HG03280 (cell line): ENCODE data around the gene GDPGP1.
A peak's percentile ranks its signal among the peaks of the same experiment; 100 is the strongest.

ENCODE experiments used
- ATAC-seq: cut with Tn5 transposase; IDR thresholded peaks from one replicate; pipeline ENCODE4 v1.9.1; 2021; ENCODE audit warnings: mild to moderate bottlenecking, moderate library complexity; ENCODE audit not compliant: unreplicated experiment

The GDPGP1 gene

DNA sequence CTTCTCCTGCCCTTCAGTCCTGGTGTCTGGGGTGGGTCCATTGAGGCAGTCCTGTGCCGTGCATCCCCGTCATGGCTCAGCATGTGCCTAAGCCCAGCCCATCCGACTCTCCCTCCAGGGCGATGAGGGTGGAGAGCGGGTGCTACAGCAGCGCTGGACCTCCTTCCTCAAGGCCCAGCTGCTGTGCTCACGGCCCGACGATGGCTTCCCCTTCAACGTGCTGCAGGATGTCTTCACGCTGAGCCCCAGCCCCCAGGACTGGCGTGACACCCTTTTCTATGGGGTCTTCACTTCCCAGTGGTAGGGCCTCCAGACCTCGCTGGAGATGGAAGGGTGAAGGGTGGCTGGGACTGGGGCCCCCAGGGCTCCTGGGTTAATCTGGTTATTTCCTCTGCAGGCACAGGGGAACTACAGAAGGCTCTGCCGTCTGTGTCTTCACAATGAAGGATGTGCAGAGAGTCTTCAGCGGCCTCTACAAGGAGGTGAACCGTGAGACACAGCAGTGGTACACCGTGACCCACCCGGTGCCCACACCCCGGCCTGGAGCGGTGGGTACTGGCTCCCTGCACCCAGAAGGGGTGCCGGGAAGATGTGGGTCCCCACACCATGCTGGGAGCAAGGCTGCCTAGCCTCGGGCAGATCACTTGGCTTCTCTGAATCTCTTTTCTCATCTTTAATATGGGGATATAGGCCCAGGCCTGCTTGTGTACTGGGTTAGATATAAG lies 10.4 kb upstream of the GDPGP1 start:
- no peak for ATAC-seq

DNA sequence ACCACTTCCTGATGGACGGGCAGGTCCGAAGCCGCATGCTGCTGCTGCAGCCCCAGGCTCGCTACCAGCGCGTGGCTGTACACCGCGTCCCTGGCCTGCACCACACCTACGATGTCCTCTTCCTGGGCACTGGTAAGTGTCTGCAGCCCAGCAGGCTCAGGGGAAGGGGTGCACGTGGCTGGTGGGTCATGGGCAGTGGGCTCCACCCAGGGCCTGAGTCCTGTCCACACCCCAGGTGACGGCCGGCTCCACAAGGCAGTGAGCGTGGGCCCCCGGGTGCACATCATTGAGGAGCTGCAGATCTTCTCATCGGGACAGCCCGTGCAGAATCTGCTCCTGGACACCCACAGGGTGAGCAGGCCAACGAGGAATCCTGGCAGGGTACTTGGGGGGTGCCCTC lies 9.0 kb upstream of the GDPGP1 start:
- no peak for ATAC-seq

DNA sequence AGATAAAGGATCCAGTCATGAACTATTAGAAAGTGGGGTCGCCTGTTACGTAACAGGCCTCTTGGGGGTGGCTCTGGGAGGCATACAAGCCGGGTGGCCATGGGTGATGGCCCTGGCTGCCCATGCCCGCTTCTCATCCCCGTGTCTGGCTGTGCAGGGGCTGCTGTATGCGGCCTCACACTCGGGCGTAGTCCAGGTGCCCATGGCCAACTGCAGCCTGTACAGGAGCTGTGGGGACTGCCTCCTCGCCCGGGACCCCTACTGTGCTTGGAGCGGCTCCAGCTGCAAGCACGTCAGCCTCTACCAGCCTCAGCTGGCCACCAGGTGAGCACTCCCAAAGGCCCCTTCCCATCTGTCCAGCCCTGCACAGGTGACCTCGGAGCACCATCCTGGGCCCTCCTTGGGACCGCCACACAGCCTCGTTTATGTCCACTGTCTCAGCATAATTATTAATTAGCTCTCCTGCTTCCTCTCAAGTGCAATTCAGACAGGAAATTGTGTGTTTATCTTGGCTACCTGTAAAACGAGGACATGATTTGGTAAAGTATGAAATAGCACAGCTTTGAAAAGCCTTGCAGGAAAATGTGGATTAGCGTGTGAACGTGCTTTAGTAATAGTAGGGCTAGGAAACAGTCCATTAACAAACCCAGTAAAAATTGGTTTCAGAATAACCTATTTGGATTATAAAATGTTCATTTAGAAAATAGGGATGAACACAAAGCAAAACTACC lies 8.3 kb upstream of the GDPGP1 start:
- ATAC-seq: no peak

DNA sequence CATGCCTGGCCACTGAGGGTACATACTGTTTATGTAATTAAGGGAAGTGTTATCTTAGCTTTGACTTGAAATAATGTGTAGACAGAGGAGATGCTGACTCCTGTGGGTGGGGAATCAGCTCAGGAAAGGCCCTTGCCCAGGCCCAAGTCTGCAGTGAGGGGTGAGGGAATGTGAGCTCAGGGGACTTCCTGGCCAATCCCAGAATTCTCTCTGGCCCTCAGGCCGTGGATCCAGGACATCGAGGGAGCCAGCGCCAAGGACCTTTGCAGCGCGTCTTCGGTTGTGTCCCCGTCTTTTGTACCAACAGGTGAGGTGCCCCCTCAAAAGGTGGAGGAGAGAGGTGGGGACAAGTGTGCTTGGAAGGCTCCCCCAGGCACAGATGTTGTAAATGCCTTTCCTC lies 6.7 kb upstream of the GDPGP1 start:
- no peak for ATAC-seq

DNA sequence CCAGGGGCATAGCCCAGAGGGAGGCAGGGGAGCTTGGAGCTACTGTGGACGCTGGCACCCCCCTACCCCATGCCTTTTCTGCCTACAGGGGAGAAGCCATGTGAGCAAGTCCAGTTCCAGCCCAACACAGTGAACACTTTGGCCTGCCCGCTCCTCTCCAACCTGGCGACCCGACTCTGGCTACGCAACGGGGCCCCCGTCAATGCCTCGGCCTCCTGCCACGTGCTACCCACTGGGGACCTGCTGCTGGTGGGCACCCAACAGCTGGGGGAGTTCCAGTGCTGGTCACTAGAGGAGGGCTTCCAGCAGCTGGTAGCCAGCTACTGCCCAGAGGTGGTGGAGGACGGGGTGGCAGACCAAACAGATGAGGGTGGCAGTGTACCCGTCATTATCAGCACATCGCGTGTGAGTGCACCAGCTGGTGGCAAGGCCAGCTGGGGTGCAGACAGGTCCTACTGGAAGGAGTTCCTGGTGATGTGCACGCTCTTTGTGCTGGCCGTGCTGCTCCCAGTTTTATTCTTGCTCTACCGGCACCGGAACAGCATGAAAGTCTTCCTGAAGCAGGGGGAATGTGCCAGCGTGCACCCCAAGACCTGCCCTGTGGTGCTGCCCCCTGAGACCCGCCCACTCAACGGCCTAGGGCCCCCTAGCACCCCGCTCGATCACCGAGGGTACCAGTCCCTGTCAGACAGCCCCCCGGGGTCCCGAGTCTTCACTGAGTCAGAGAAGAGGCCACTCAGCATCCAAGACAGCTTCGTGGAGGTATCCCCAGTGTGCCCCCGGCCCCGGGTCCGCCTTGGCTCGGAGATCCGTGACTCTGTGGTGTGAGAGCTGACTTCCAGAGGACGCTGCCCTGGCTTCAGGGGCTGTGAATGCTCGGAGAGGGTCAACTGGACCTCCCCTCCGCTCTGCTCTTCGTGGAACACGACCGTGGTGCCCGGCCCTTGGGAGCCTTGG lies 5.9 kb upstream of the GDPGP1 start:
- no peak for ATAC-seq

DNA sequence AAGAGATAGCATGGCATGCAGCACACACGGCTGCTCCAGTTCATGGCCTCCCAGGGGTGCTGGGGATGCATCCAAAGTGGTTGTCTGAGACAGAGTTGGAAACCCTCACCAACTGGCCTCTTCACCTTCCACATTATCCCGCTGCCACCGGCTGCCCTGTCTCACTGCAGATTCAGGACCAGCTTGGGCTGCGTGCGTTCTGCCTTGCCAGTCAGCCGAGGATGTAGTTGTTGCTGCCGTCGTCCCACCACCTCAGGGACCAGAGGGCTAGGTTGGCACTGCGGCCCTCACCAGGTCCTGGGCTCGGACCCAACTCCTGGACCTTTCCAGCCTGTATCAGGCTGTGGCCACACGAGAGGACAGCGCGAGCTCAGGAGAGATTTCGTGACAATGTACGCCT lies 5.0 kb upstream of the GDPGP1 start:
- ATAC-seq: no peak

DNA sequence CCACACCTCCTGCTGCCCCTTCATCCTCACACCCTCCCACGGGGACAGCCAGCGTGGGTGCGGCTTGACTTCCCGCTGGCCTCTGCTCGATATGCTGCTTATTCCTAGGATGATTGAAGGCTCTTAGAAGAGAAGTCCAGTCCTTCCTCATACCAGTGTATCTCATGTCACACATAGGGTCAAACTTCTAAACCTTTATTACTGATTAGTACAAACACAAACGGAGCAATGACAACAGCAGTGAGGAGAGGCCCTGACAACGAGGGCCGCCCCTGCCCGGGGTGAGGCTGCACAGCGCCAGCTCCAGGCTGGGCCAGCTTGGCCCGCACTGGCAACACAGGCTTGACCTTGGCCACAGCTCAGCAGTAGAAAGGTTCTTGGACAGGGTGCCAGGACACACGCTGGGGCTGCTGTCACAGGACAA lies 3.9 kb upstream of the GDPGP1 start:
- ATAC-seq: no peak

DNA sequence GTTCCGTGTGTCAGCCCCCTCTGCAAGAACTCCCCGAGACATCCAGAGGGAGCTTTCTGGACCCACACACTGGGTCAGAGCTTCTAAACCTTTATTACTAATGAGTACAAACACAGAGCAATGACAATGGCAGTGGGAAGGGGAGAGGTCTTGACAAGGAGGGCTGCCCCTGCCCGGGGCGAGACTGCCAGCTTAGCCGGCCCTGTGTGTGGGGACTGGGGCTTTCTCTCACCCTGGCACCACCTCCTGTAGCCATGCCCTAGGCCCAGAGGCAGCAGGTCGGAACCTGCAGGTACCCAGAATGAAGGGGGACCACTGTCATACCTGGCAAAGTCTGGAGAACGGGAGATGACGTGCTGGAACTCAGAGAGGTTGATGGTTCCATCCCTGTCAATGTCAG lies 3.4 kb upstream of the GDPGP1 start:
- ATAC-seq: no peak

DNA sequence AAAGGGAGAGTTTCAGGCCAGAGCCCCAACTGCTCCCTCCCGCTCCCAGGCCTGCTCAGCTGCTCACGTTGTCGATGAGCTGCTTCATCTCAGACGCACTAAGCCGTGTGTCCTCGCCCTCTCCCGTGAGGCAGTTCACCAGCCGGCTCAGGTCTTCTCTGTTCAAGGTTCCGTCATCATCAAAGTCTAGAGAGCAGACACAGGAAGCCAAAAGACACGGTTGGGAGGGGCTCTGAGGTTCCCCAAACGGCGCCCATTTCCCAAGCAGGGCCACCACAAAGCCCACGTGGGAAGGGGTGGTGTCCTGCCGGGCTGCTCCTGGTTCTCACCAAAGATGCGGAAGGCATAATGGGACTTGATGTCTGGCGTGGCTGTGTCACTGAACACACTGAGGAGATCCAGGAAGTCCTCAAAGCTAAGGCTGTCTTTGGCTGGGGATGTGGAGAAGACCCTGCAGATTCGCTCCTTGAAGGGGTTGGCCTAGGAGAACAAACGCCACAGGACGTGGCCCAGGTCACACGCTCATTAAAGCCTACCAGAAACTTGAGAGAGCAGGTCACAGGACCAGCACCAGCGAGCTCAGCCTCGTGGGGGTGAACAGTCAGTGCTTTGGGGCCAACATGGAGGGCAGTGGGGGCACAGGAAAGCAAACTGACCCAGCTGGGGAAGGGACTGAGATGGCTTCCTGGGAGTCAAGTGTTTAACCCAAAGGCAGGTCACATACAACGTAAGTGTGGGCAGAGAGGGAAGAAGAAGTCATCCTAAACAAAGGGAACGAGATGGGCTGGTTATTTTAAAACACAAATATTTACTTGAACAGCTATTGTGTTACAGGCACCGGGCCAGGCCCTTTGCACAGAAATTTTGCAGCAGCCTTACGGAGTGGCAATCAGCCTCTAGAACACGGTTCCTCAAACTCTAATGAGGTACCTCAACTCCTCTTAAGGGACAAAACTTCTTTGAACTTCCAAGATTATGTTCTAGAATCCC lies 2.7 kb upstream of the GDPGP1 start:
- ATAC-seq: no peak

DNA sequence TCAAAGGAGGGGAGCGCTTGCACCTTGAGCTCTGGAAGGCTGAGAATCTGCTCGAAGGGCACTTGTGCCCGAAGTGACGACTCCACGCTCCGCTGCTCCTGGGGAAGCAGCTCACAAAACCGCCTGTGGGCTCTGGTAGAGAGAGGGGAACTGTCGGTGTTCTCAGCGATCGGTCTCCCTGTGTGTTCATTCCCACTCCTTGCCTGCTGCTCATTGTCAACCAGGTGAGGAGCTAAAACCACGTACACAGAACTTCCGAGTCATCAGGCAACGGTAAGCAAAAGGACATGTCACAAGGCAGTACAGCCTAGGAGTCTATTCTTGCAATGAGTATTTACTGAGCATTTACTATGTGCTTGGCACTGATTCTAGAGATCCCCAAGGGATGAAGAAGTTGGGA lies 1.8 kb upstream of the GDPGP1 start:
- no peak for ATAC-seq

DNA sequence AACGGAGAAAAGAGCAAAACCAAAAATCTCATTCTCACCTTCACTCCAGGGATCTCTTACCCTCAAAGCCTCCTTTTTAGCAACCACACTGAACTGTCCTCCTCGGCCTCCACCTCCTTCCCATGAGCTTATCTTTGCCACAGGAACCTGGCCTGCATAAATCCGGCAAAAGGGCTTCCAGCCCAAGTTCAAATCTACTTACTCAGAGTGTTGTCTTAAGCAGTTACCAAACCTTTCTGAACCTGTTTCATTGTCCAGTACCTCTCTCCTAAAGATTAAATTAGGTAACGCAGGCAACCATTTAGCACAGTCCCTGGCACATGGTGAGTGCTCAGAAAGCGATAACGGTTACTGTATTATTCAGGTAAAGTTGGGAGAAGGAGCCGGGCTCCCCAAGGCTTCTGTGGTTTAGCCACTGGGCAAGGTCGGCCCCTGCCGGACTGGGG lies 1.0 kb upstream of the GDPGP1 start:
- no peak for ATAC-seq

DNA sequence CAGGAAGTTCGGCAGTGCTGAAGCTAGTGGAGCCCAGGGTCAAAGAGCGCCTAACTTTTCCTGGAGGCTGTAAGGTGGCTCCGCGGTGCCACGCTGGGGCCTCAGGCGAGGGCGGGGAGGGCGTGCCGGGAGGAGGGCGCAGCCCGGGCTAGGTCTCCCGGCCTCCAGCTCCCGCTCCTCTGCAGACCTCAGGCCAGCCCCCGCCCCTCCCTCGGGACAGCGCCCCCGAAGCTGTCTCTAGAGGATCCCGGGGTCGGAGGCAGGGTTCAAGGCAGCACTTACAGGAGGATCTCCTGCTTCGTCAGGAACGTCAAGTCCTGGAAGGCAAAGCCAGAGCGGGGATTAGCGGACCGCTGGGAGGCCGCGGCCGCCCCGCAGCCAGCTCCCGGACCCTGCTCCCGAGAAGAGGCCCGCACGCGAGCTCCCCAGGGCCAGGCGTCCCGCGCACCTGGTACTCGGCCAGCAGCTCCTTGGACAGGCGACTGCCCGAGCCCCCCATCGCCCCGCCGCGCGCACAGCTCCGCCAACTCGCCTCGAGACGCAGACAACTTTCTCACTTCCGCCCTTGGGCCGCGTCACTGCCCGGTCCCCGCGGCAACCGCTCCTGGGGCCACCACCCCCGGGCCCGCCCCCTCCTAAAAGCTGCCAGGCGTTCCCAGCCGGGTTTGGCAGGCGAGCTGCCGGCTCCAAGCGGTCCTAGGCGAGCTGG lies 468 bp upstream of the GDPGP1 start, which contains the start of gene CIB1:
Gene CIB1, minus strand, starts transcription at position 555 of the 709 bp plus-strand sequence. Its CDS starts 56 bp downstream, at position 499.
- peak; percentile 86 for ATAC-seq

DNA sequence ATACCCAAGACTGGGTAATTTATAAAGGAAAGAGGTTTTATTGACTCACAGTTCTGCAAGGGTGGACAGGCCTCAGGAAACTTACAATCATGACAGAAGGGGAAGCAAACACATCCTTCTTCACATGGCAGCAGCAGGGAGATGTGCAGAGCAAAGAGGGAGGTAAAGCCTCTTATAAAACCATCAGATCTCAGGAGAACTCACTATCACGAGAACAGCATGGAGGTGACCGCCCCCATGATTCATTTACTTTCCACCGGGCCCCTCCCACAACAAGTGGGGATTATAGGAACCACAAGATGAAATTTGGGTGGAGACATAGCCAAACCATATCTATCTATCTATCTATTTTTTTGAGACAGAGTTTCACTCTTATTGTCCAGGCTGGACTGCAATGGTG lies 5.4 kb downstream of the GDPGP1 start:
- ATAC-seq: no peak

DNA sequence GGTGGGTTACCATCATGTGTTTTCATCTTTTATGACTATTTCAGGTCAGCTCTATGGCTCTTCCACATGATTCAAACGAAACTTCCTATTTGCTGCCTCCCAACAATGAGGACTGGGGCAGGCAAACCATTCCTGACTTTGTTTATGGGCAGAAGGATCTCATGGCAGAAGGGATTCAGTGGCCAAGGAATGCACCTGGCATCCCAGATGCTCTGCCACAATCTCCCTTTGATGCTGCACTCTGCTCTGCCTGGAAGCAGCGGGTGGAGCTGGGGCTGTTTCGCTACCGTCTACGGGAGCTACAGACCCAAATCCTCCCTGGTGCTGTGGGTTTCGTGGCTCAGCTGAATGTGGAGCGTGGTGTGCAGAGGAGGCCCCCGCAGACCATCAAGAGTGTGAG lies 6.8 kb downstream of the GDPGP1 start:
- ATAC-seq: no peak

DNA sequence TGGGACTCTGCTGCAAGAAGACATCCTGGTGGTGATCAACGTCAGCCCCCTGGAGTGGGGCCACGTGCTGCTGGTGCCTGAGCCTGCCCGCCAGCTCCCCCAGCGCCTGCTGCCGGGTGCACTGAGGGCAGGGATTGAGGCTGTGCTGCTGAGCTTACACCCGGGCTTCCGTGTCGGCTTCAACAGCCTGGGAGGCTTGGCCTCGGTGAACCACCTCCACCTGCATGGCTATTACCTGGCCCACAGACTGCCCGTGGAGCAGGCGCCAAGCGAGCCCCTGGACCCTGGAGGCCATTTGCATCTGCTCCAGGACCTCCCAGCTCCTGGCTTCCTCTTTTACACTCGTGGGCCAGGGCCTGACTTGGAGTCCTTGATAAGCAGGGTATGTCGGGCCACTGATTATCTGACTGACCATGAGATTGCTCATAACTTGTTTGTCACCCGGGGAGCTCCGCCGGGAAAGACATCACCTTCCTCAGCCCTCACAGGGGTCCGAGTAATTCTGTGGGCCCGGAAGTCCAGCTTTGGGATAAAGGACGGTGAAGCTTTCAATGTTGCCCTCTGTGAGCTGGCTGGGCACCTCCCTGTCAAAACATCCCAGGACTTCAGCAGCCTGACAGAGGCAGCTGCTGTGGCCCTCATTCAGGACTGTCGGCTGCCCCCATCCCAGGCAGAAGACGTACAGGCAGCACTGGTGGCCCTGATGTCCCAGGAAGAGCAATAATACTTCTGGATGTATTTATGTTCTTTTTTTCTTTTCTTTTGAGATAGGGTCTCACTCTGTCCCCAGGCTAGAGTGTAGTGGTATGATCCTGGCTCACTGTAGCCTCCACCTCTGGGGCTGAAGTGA lies 7.6 kb downstream of the GDPGP1 start:
- ATAC-seq: no peak

DNA sequence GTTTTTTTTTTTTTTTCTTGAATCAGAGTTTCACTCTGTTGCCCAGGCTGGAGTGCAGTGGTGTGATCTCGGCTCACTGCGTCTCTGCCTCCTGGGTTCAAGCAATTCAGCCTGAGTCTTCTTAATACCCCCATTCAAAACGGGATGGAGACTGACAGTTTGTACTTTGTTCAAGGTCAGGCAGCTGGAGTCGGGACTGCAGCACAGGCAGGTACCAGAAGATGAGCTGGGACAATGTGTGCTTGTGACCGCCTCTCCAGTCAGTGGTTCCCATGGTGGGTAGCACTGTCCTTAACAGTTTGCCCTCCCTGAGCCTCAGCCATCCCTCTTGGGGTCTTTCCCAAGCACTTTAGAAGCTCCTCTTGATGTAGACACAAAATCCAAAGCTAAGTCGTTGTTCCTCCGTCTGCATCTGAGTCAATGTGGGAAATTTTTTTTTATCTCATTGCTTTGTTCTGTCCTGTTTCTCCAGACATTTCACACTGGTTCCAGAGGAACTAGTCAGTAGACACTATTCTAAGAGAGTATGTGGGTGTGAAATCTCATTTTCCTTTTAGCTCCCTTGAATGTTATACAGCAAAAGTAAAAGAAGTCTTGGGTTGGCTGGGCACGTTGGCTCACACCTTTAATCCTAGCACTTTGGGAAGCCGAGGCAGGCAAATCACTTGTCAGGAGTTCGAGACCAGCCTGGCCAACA lies 10.1 kb downstream of the GDPGP1 start:
- ATAC-seq: no peak

DNA sequence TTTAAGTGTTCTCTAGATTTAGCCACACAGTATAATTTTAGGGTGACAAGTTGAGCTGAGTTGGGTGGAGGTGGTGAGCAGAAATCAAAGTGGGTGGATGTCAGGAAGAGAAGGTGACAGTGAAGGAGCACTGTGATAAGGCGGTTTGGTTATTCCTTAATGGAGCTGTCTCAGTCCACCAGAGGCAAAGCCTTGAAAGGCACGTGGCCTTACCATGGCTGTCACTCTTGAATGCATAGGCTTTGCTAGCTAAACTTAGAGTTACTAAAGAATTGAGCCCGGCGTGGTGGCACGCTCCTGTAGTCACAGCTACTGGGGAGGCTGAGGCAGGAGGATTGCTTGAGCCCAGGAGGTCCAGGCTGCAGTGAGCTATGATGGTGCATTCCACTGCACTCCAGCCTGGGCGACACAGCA lies 14.8 kb downstream of the GDPGP1 start:
- ATAC-seq: no peak
